HepG2 (cell line): Measurements from ENCODE around the gene CARMIL3. TPM values are rescaled to one million over a fixed set of nuclear protein-coding genes. Genes with fewer than 3 reads are reported as not detected.

Source experiments
- ATF1 ChIP-seq: IDR thresholded peaks from 2 replicates; pipeline ENCODE4 v1.6.1; 2016; ENCODE audit warnings: mild to moderate bottlenecking, control low read depth
- HHEX ChIP-seq: IDR thresholded peaks from 2 replicates; pipeline ENCODE4 v1.6.1; 2016; ENCODE audit warnings: control low read depth
- KLF12 ChIP-seq: sonication (generic); formaldehyde crosslinking; IDR thresholded peaks from 2 replicates; pipeline ENCODE4 v1.4.0; 2020; ENCODE audit warnings: missing genetic modification reagents, borderline replicate concordance
- MAX ChIP-seq: IDR thresholded peaks from 2 replicates; pipeline ENCODE4 v1.6.1; 2012; ENCODE audit warnings: inconsistent platforms
- MTERF4 ChIP-seq: sonication (generic); formaldehyde crosslinking; IDR thresholded peaks from 2 replicates; pipeline ENCODE4 v1.8.0; 2023; ENCODE audit warnings: mild to moderate bottlenecking, missing genetic modification reagents
- NCOA1 ChIP-seq: sonication (generic); formaldehyde crosslinking; IDR thresholded peaks from 2 replicates; pipeline ENCODE4 v1.9.0; 2021; ENCODE audit warnings: missing genetic modification reagents
- SP1 ChIP-seq, 2 experiments: fragments of 450-650 bp in 1 of 2; sonication (generic) in 1 of 2; formaldehyde crosslinking in 1 of 2; IDR thresholded peaks; 2 replicates each; pipeline versions ENCODE4 v1.4.0 to v1.6.1; 2016 to 2020; ENCODE audit warnings: missing genetic modification reagents in 1 of 2
- SRSF4 ChIP-seq: fragments of 200-400 bp; formaldehyde crosslinking; IDR thresholded peaks from one replicate; pipeline ENCODE4 v1.6.1; 2018; ENCODE audit warnings: mild to moderate bottlenecking, low read depth, low read length, moderate library complexity; ENCODE audit not compliant: poor library complexity, severe bottlenecking
- TFE3 ChIP-seq: IDR thresholded peaks from 2 replicates; pipeline ENCODE4 v1.6.1; 2016
- ZBTB20 ChIP-seq: sonication (generic); formaldehyde crosslinking; IDR thresholded peaks from 2 replicates; pipeline ENCODE4 v1.8.1; 2023; ENCODE audit warnings: missing genetic modification reagents, low read depth, mild to moderate bottlenecking, borderline replicate concordance
- ZBTB46 ChIP-seq: sonication (generic); formaldehyde crosslinking; IDR thresholded peaks from 2 replicates; pipeline ENCODE4 v1.4.0; 2020; ENCODE audit warnings: mild to moderate bottlenecking, missing genetic modification reagents, borderline replicate concordance
- ZNF263 ChIP-seq: sonication (generic); formaldehyde crosslinking; IDR thresholded peaks from 2 replicates; pipeline ENCODE4 v1.4.0; 2020; ENCODE audit warnings: missing genetic modification reagents
- ZNF280D ChIP-seq: sonication (generic); formaldehyde crosslinking; IDR thresholded peaks from 2 replicates; pipeline ENCODE4 v1.5.1; 2020; ENCODE audit warnings: mild to moderate bottlenecking, missing genetic modification reagents
- ZNF780A ChIP-seq: sonication (generic); formaldehyde crosslinking; IDR thresholded peaks from 2 replicates; pipeline ENCODE4 v1.8.0; 2022; ENCODE audit warnings: mild to moderate bottlenecking, missing genetic modification reagents, moderate library complexity
- ZSCAN31 ChIP-seq: sonication (generic); formaldehyde crosslinking; IDR thresholded peaks from 2 replicates; pipeline ENCODE4 v1.5.0; 2020; ENCODE audit warnings: low read depth, mild to moderate bottlenecking, missing genetic modification reagents
- polyA plus RNA-seq, 8 experiments: library from polyadenylated mRNA; depleted of rRNA in 3 of 8; stranded (reverse) in 7 of 8; unstranded in 1 of 8; fragments of >200 nt; fragmentation: Illumina TruSeq in 4 of 8; extraction: Trizol in 4 of 8; gene quantifications; 2 replicates each; pipeline versions ENCODE4 v1.2.1 to v1.2.3, GENCODE V29; 2011 to 2016; ENCODE audit warnings: low read depth in 4 of 8, missing spikeins in 1 of 8, mixed read lengths in 1 of 8; ENCODE audit not compliant: insufficient read depth in 1 of 8
- total RNA-seq, 5 experiments: library from RNA; depleted of rRNA; stranded (reverse); fragments of >200 nt; fragmentation: Illumina TruSeq; extraction: Trizol; gene quantifications; 2 replicates each; pipeline ENCODE4 v1.2.3, GENCODE V29; 2016; ENCODE audit warnings: low read depth in 1 of 5

Gene CARMIL3
- total and polyA plus RNA-seq, 2 of the 13 experiments (the other 11 are each of a cell fraction or from before 2014, with no cell fraction given) = 0.27 to 0.55 TPM

- no peak; the same call in 1 of the 2 replicates for TF ChIP-seq ZBTB46 (CRISPR knock-in tag)
- no peak for TF ChIP-seq MAX
- peak; percentile 95 for TF ChIP-seq MTERF4 (CRISPR knock-in tag)
- TF ChIP-seq HHEX (CRISPR knock-in tag) = peak; percentile 72; the same call in 1 of the 2 replicates
- TF ChIP-seq ZNF780A = no peak
- peak; percentile 99 for TF ChIP-seq TFE3 (CRISPR knock-in tag)
- TF ChIP-seq ZBTB20 (CRISPR knock-in tag) = peak; percentile 96
- peak; percentile 93 for TF ChIP-seq KLF12
- peak; percentile 96 for TF ChIP-seq ZSCAN31 (CRISPR knock-in tag)
- TF ChIP-seq ZNF263 (CRISPR knock-in tag) = peak; percentile 87
- TF ChIP-seq ATF1 = no peak
- peak; percentile 99 for TF ChIP-seq ZNF280D (CRISPR knock-in tag)
- no peak; the same call in 1 of the 2 replicates for TF ChIP-seq NCOA1 (CRISPR knock-in tag)
- peak; percentile 96 for TF ChIP-seq SP1 (IDR thresholded peaks at IDR 0.05)
- peak; percentile 100 for TF ChIP-seq SP1 (CRISPR knock-in tag; IDR thresholded peaks at IDR 0.05)
- TF ChIP-seq SRSF4 = no peak
Observed at GRCh38 chr14:24114532-24115421, 63.0 kb downstream of the CARMIL3 start, which contains the start of the genes DCAF11 and NRL (continued).
